ENCODE results near the gene WFDC6.

The WFDC6 gene

GRCh38 chr20:45515147-45515913, 24.0 kb downstream of the WFDC6 start, which contains the start of gene SPINT3:
TSS of gene SPINT3 (minus strand) at chr20:45515622. CDS start at chr20:45515608, 14 bp downstream.
- no peak for DNase-seq

- no peak for DNase-seq
These were observed 28.9 kb downstream of the WFDC6 start for GRCh38 chr20:45510242-45510862.

GRCh38 chr20:45509091-45509490, 30.2 kb downstream of the WFDC6 start:
- DNase-seq, result no peak

GRCh38 chr20:45508068-45508886, 31.0 kb downstream of the WFDC6 start:
- no peak for DNase-seq

- DNase-seq, result no peak
These were observed 32.1 kb downstream of the WFDC6 start for GRCh38 chr20:45507011-45507820.

- no peak for DNase-seq
These were observed 32.9 kb downstream of the WFDC6 start for GRCh38 chr20:45506398-45506797.

GRCh38 chr20:45503403-45503802, 35.9 kb downstream of the WFDC6 start:
- no peak for DNase-seq

GRCh38 chr20:45502561-45502960, 36.7 kb downstream of the WFDC6 start:
- no peak for DNase-seq

- DNase-seq, result no peak
These were observed 37.7 kb downstream of the WFDC6 start for GRCh38 chr20:45501600-45501999.

- DNase-seq, result no peak
These were observed 39.3 kb downstream of the WFDC6 start for GRCh38 chr20:45500022-45500421.

- DNase-seq, result no peak
These were observed 41.2 kb downstream of the WFDC6 start for GRCh38 chr20:45497971-45498494.

GRCh38 chr20:45496166-45496565, 43.1 kb downstream of the WFDC6 start:
- DNase-seq, result no peak

GRCh38 chr20:45495501-45495941, 43.8 kb downstream of the WFDC6 start:
- DNase-seq, result no peak

GRCh38 chr20:45489083-45489531, 50.2 kb downstream of the WFDC6 start:
- no peak for DNase-seq

GRCh38 chr20:45487231-45487635, 52.0 kb downstream of the WFDC6 start:
- DNase-seq, result no peak

GRCh38 chr20:45485388-45485787, 53.9 kb downstream of the WFDC6 start:
- no peak for DNase-seq

- DNase-seq, result no peak
These were observed 54.6 kb downstream of the WFDC6 start for GRCh38 chr20:45484676-45485075.
